Calu3 (cell line): Measurements from ENCODE around the gene CMC1. TPM values are rescaled to one million over a fixed set of nuclear protein-coding genes. Genes with fewer than 3 reads are reported as not detected.

Experiments used
- BruUV-seq: library from RNA; stranded (reverse); fragments of 400-500 nt; replicated peaks from 2 replicates; lab custom pipeline; 2021; lab: Mats Ljungman, UMichigan
- CTCF ChIA-PET: fragments of 300-600 bp; sonication (Branson Sonifier 250); formaldehyde crosslinking; loops from one replicate; lab custom pipeline; 2022; ENCODE audit warnings: antibody characterized with exemption; lab: Charles Lee
- DNase-seq: peaks from one replicate; pipeline ENCODE4 v3.0.0; 2022
- H3K27ac Mint-ChIP-seq: one replicate; pipeline ENCODE4 v1.8.0; 2022; ENCODE audit warnings: mixed read lengths; ENCODE audit not compliant: unreplicated experiment
- H3K27me3 Mint-ChIP-seq: one replicate; pipeline ENCODE4 v1.8.0; 2022; ENCODE audit warnings: mixed read lengths; ENCODE audit not compliant: unreplicated experiment
- H3K36me3 Mint-ChIP-seq: one replicate; pipeline ENCODE4 v1.8.0; 2022; ENCODE audit warnings: mild to moderate bottlenecking, moderate library complexity, mixed read lengths; ENCODE audit not compliant: insufficient read depth, unreplicated experiment
- H3K4me1 Mint-ChIP-seq: one replicate; pipeline ENCODE4 v1.8.0; 2022; ENCODE audit warnings: mild to moderate bottlenecking, low read depth, mixed read lengths; ENCODE audit not compliant: unreplicated experiment
- H3K4me3 Mint-ChIP-seq: one replicate; pipeline ENCODE4 v1.8.0; 2022; ENCODE audit warnings: mild to moderate bottlenecking, low read depth, moderate library complexity, mixed read lengths; ENCODE audit not compliant: unreplicated experiment
- H3K9me3 Mint-ChIP-seq: one replicate; pipeline ENCODE4 v1.8.0; 2022; ENCODE audit warnings: low read depth, mixed read lengths; ENCODE audit not compliant: unreplicated experiment
- CTCF ChIP-seq: fragments of 200-600 bp; IDR thresholded peaks from one replicate; pipeline ENCODE4 v1.8.0; 2022; ENCODE audit warnings: antibody characterized with exemption; ENCODE audit not compliant: unreplicated experiment
- intact Hi-C: fragments of 100-400 bp; cut with micrococcal nuclease; formaldehyde crosslinking; loops from one replicate; pipeline ENCODE4 v1.10.0; 2022; ENCODE audit not compliant: unreplicated experiment
- total RNA-seq: library from RNA; stranded (reverse); gene quantifications from 2 replicates; pipeline ENCODE4 v1.2.3, GENCODE V29; 2022

Gene CMC1
- total RNA-seq, 1 experiment from 2014 or later = 32.0 TPM

GRCh38 chr3:28215407-28215806, 26.0 kb upstream of the CMC1 start:
- TF ChIP-seq CTCF = no peak

GRCh38 chr3:28218071-28218916, 23.1 kb upstream of the CMC1 start:
- no peaks in the 10 kb centered on the region for H3K4me1 Mint-ChIP-seq
- intact Hi-C loops = no loop called here
- no peak overlapping the region for H3K27ac Mint-ChIP-seq
- TF ChIP-seq CTCF = no peak
- H3K4me3 Mint-ChIP-seq = no peak overlapping the region
- BruUV-seq = no TSS peak
- no peak for DNase-seq
- CTCF ChIA-PET = no interaction called here
- no peaks in the 10 kb centered on the region for H3K36me3 Mint-ChIP-seq
- no peaks in the 10 kb centered on the region for H3K27me3 Mint-ChIP-seq
- peaks cover 6% of the 10 kb centered on the region for H3K9me3 Mint-ChIP-seq

More at GRCh38 chr3:28215407-28215806, 26.0 kb upstream of the CMC1 start:
- intact Hi-C loops = no loop called here
- CTCF ChIA-PET = no interaction called here
- Mint-ChIP-seq H3K36me3 (no peaks in the 10 kb centered on the region), H3K27ac (no peak overlapping the region), H3K27me3 (no peaks in the 10 kb centered on the region), H3K4me3 (no peak overlapping the region), H3K4me1 (no peaks in the 10 kb centered on the region), H3K9me3 (peaks cover 1% of the 10 kb centered on the region)
- BruUV-seq = no TSS peak
- no peak for DNase-seq

DNA sequence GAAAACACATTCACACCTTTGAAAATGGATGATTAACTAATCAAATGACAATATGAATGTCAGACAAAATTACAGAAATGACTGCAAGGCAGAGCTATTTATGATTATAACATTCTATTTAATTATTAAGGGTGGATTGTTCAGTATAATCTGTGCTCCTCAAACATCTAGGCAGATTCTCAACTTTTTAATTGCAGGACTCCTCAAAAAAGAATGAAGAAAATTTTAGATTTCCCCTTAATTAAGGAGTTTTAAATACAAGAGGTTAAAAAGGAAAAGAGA, 22.6 kb upstream of the CMC1 start:
- H3K9me3 Mint-ChIP-seq = peaks cover 6% of the 10 kb centered on the region
- H3K4me3 Mint-ChIP-seq = no peak overlapping the region
- no peak for DNase-seq
- no peak for TF ChIP-seq CTCF
- H3K27me3 Mint-ChIP-seq = no peaks in the 10 kb centered on the region
- intact Hi-C loops = no loop called here
- H3K36me3 Mint-ChIP-seq = no peaks in the 10 kb centered on the region
- no peak overlapping the region for H3K27ac Mint-ChIP-seq
- no TSS peak for BruUV-seq
- CTCF ChIA-PET = no interaction called here
- H3K4me1 Mint-ChIP-seq = no peaks in the 10 kb centered on the region

GRCh38 chr3:28224430-28224829, 17.0 kb upstream of the CMC1 start:
- no peaks in the 10 kb centered on the region for H3K27me3 Mint-ChIP-seq
- no peaks in the 10 kb centered on the region for H3K4me1 Mint-ChIP-seq
- peaks cover 6% of the 10 kb centered on the region for H3K9me3 Mint-ChIP-seq
- intact Hi-C loops = no loop called here
- no peak overlapping the region for H3K27ac Mint-ChIP-seq
- no peak for DNase-seq
- BruUV-seq = no TSS peak
- H3K4me3 Mint-ChIP-seq = no peak overlapping the region
- CTCF ChIA-PET = interaction anchor here (0.7 kb wide), 1 partner anchor 63 kb away, joined by 3 read pairs; no protein-coding TSS in a partner anchor
- no peak for TF ChIP-seq CTCF
- no peaks in the 10 kb centered on the region for H3K36me3 Mint-ChIP-seq
